ENCODE data around the gene CAMTA1.

The CAMTA1 gene

GRCh38 chr1:7535934-7536878, 751.0 kb downstream of the CAMTA1 start:
- no peak for DNase-seq

GRCh38 chr1:7536891-7537591, 751.8 kb downstream of the CAMTA1 start:
- DNase-seq: no peak

GRCh38 chr1:7538033-7538432, 752.8 kb downstream of the CAMTA1 start:
- no peak for DNase-seq

GRCh38 chr1:7538849-7539768, 753.9 kb downstream of the CAMTA1 start:
- no peak for DNase-seq

GRCh38 chr1:7539769-7540175, 754.5 kb downstream of the CAMTA1 start:
- peak in 1 of 56 donors; percentile 17 for DNase-seq

- no peak for DNase-seq
Measured at GRCh38 chr1:7540816-7541215, 755.6 kb downstream of the CAMTA1 start.

GRCh38 chr1:7541629-7542028, 756.4 kb downstream of the CAMTA1 start:
- DNase-seq: no peak

- DNase-seq: no peak
Measured at GRCh38 chr1:7543718-7544090, 758.5 kb downstream of the CAMTA1 start.

GRCh38 chr1:7549277-7550161, 764.3 kb downstream of the CAMTA1 start:
- DNase-seq: no peak

- no peak for DNase-seq
Measured at GRCh38 chr1:7550261-7550865, 765.1 kb downstream of the CAMTA1 start.

GRCh38 chr1:7550981-7551380, 765.7 kb downstream of the CAMTA1 start:
- DNase-seq: no peak

GRCh38 chr1:7551442-7551841, 766.2 kb downstream of the CAMTA1 start:
- DNase-seq: no peak

- DNase-seq: no peak
Measured at GRCh38 chr1:7552402-7552801, 767.1 kb downstream of the CAMTA1 start.

- no peak for DNase-seq
Measured at GRCh38 chr1:7553042-7553690, 767.9 kb downstream of the CAMTA1 start.

GRCh38 chr1:7554385-7555235, 769.4 kb downstream of the CAMTA1 start:
- DNase-seq: no peak

- DNase-seq: no peak
Measured at GRCh38 chr1:7555391-7556185, 770.3 kb downstream of the CAMTA1 start.

GRCh38 chr1:7557301-7557891, 772.1 kb downstream of the CAMTA1 start:
- DNase-seq: no peak

Measured in nucleus accumbens (tissue), 56 donors.